HEK293 (cell line): Measurements from ENCODE around the gene GDE1.
A peak's percentile ranks its signal among the peaks of the same experiment; 100 is the strongest.

ENCODE experiments used
- GLIS1 ChIP-seq: fragments of 450-650 bp; formaldehyde crosslinking; IDR thresholded peaks from 2 replicates; pipeline ENCODE4 v1.5.1; 2016; ENCODE audit warnings: missing biosample characterization, missing genetic modification characterization
- GLIS2 ChIP-seq: fragments of 450-650 bp; formaldehyde crosslinking; IDR thresholded peaks from 2 replicates; pipeline ENCODE4 v1.5.1; 2016; ENCODE audit warnings: missing biosample characterization, missing genetic modification characterization
- HOXC10 ChIP-seq: sonication (generic); formaldehyde crosslinking; IDR thresholded peaks from 2 replicates; pipeline ENCODE4 v1.8.1; 2023; ENCODE audit warnings: mild to moderate bottlenecking, missing genetic modification reagents
- HOXD13 ChIP-seq: sonication (generic); formaldehyde crosslinking; IDR thresholded peaks from 2 replicates; pipeline ENCODE4 v1.8.0; 2022; ENCODE audit warnings: missing genetic modification reagents, borderline replicate concordance
- KLF17 ChIP-seq: fragments of 450-650 bp; formaldehyde crosslinking; IDR thresholded peaks from 2 replicates; pipeline ENCODE4 v1.5.1; 2016; ENCODE audit warnings: missing biosample characterization, missing genetic modification characterization
- KLF8 ChIP-seq: fragments of 450-650 bp; formaldehyde crosslinking; IDR thresholded peaks from 2 replicates; pipeline ENCODE4 v1.5.1; 2016; ENCODE audit warnings: missing biosample characterization, missing genetic modification characterization
- SP2 ChIP-seq: fragments of 450-650 bp; formaldehyde crosslinking; IDR thresholded peaks from 2 replicates; pipeline ENCODE4 v1.5.1; 2016; ENCODE audit warnings: missing biosample characterization, missing genetic modification characterization
- TRIM28 ChIP-seq: IDR thresholded peaks from 2 replicates; pipeline ENCODE4 v1.6.1; 2011; ENCODE audit warnings: low read length, control low read depth, borderline replicate concordance
- ZBTB20 ChIP-seq: fragments of 450-650 bp; formaldehyde crosslinking; IDR thresholded peaks from 2 replicates; pipeline ENCODE4 v1.5.1; 2016; ENCODE audit warnings: missing biosample characterization, missing genetic modification characterization
- ZFP41 ChIP-seq: fragments of 450-650 bp; formaldehyde crosslinking; IDR thresholded peaks from 2 replicates; pipeline ENCODE4 v1.5.1; 2016; ENCODE audit warnings: missing biosample characterization, missing genetic modification characterization, borderline replicate concordance
- ZFP69B ChIP-seq: fragments of 450-650 bp; formaldehyde crosslinking; IDR thresholded peaks from 2 replicates; pipeline ENCODE4 v1.5.1; 2016; ENCODE audit warnings: missing biosample characterization, missing genetic modification characterization
- ZNF114 ChIP-seq: fragments of 450-650 bp; formaldehyde crosslinking; IDR thresholded peaks from 2 replicates; pipeline ENCODE4 v1.5.0; 2017; ENCODE audit warnings: missing biosample characterization, missing genetic modification characterization
- ZNF169 ChIP-seq: fragments of 450-650 bp; formaldehyde crosslinking; IDR thresholded peaks from 2 replicates; pipeline ENCODE4 v1.5.1; 2016; ENCODE audit warnings: missing biosample characterization, missing genetic modification characterization
- ZNF24 ChIP-seq: fragments of 450-650 bp; formaldehyde crosslinking; IDR thresholded peaks from 2 replicates; pipeline ENCODE4 v1.5.1; 2016; ENCODE audit warnings: missing biosample characterization, missing genetic modification characterization
- ZNF354C ChIP-seq: fragments of 450-650 bp; formaldehyde crosslinking; IDR thresholded peaks from 2 replicates; pipeline ENCODE4 v1.5.1; 2016; ENCODE audit warnings: missing biosample characterization, missing genetic modification characterization, low read depth, borderline replicate concordance
- ZNF391 ChIP-seq: fragments of 450-650 bp; formaldehyde crosslinking; IDR thresholded peaks from 2 replicates; pipeline ENCODE4 v1.5.1; 2016; ENCODE audit warnings: low read depth, missing biosample characterization, missing genetic modification characterization, borderline replicate concordance
- ZNF394 ChIP-seq: fragments of 450-650 bp; formaldehyde crosslinking; IDR thresholded peaks from 2 replicates; pipeline ENCODE4 v1.5.1; 2016; ENCODE audit warnings: missing biosample characterization, missing genetic modification characterization, mild to moderate bottlenecking, moderate library complexity, borderline replicate concordance
- ZNF560 ChIP-seq: fragments of 450-650 bp; formaldehyde crosslinking; IDR thresholded peaks from 2 replicates; pipeline ENCODE4 v1.5.1; 2017; ENCODE audit warnings: missing biosample characterization, missing genetic modification characterization, borderline replicate concordance
- ZNF561 ChIP-seq: fragments of 450-650 bp; IDR thresholded peaks from 2 replicates; pipeline ENCODE4 v1.5.1; 2018; ENCODE audit warnings: missing biosample characterization, missing genetic modification characterization, borderline replicate concordance
- ZNF704 ChIP-seq: fragments of 450-650 bp; formaldehyde crosslinking; IDR thresholded peaks from 2 replicates; pipeline ENCODE4 v1.5.1; 2016; ENCODE audit warnings: missing biosample characterization, missing genetic modification characterization
- TF ChIP-seq, protein P1 (sequence below): fragments of 450-650 bp; formaldehyde crosslinking; IDR thresholded peaks from 2 replicates; pipeline ENCODE4 v1.5.1; 2016; ENCODE audit warnings: missing biosample characterization, missing genetic modification characterization, borderline replicate concordance
- TF ChIP-seq, protein P2 (sequence below): fragments of 450-650 bp; formaldehyde crosslinking; IDR thresholded peaks from 2 replicates; pipeline ENCODE4 v1.5.1; 2016; ENCODE audit warnings: missing biosample characterization, missing genetic modification characterization
- TF ChIP-seq, protein P3 (sequence below): fragments of 450-650 bp; formaldehyde crosslinking; IDR thresholded peaks from 2 replicates; pipeline ENCODE4 v1.5.1; 2016; ENCODE audit warnings: missing biosample characterization, missing genetic modification characterization
- TF ChIP-seq, protein P4 (sequence below): fragments of 450-650 bp; formaldehyde crosslinking; IDR thresholded peaks from 2 replicates; pipeline ENCODE4 v1.5.1; 2016; ENCODE audit warnings: missing biosample characterization, missing genetic modification characterization
- TF ChIP-seq, protein P5 (sequence below): fragments of 450-650 bp; formaldehyde crosslinking; IDR thresholded peaks from 2 replicates; pipeline ENCODE4 v1.5.1; 2016; ENCODE audit warnings: missing biosample characterization, missing genetic modification characterization
- TF ChIP-seq, protein P6 (sequence below): fragments of 450-650 bp; formaldehyde crosslinking; IDR thresholded peaks from 2 replicates; pipeline ENCODE4 v1.5.1; 2016; ENCODE audit warnings: missing biosample characterization, missing genetic modification characterization

Gene GDE1

DNA sequence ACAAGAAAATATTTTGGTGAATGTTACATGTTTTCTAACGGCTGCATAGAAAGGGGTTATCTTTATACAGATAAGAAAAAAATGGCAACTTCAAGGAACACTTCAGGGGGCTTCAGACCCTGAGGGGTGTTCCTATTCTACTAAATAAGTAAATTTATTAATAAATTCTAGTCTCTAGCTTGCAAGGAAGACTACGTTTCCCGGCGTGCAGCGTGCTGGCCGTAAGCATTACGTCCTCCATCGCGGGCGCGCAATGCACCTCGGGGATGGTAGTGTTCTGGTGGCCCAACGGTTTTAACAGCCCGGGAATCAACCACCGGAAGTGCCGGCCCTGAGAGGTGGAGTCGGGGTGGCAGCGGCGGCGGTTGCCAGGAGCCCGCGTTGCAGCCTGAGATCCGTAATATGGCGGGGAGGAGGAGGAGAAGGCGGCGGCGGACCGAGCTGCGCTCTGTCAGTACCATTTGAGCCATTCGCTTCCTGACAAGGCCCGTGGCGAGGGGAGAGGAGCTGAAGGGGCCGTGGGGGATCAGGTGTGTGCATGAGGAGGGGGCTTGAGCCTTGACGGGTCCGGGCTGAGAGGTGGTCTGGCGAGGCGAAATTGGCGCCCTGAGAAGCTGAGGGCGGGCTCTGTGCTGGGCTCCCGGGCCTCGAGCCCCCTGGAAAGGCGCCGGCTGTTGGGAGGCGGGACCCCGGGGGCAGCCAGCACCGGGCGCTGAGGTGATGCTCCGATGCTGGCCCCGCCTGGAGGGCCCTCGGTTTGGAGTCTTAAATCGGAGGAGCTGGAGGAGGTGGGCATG is 1.9 kb upstream of the GDE1 start, which contains the start of gene CCP110 (continued):
- TF ChIP-seq, protein P1, sequence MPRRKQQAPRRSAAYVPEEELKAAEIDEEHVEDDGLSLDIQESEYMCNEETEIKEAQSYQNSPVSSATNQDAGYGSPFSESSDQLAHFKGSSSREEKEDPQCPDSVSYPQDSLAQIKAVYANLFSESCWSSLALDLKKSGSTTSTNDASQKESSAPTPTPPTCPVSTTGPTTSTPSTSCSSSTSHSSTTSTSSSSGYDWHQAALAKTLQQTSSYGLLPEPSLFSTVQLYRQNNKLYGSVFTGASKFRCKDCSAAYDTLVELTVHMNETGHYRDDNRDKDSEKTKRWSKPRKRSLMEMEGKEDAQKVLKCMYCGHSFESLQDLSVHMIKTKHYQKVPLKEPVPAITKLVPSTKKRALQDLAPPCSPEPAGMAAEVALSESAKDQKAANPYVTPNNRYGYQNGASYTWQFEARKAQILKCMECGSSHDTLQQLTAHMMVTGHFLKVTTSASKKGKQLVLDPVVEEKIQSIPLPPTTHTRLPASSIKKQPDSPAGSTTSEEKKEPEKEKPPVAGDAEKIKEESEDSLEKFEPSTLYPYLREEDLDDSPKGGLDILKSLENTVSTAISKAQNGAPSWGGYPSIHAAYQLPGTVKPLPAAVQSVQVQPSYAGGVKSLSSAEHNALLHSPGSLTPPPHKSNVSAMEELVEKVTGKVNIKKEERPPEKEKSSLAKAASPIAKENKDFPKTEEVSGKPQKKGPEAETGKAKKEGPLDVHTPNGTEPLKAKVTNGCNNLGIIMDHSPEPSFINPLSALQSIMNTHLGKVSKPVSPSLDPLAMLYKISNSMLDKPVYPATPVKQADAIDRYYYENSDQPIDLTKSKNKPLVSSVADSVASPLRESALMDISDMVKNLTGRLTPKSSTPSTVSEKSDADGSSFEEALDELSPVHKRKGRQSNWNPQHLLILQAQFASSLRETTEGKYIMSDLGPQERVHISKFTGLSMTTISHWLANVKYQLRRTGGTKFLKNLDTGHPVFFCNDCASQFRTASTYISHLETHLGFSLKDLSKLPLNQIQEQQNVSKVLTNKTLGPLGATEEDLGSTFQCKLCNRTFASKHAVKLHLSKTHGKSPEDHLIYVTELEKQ: no peak
- peak; percentile 33; the same call in 1 of the 2 replicates for TF ChIP-seq GLIS1
- TF ChIP-seq ZNF560: no peak
- TF ChIP-seq SP2 (tag by site-specific recombination): peak; percentile 86
- peak; percentile 31; the same call in 1 of the 2 replicates for TF ChIP-seq ZNF391
- no peak for TF ChIP-seq ZNF704 (tag by site-specific recombination)
- no peak for TF ChIP-seq TRIM28
- TF ChIP-seq ZNF169 (tag by site-specific recombination): no peak
- TF ChIP-seq ZNF561 (tag by site-specific recombination): no peak
- no peak for TF ChIP-seq ZNF24 (tag by site-specific recombination)
- TF ChIP-seq ZFP69B (tag by site-specific recombination): no peak
- no peak for TF ChIP-seq ZNF114 (tag by site-specific recombination)
- peak; percentile 64 for TF ChIP-seq GLIS2
- TF ChIP-seq KLF17: peak; percentile 42; the same call in 1 of the 2 replicates
- no peak for TF ChIP-seq HOXC10 (CRISPR knock-in tag)
- TF ChIP-seq, protein P2, sequence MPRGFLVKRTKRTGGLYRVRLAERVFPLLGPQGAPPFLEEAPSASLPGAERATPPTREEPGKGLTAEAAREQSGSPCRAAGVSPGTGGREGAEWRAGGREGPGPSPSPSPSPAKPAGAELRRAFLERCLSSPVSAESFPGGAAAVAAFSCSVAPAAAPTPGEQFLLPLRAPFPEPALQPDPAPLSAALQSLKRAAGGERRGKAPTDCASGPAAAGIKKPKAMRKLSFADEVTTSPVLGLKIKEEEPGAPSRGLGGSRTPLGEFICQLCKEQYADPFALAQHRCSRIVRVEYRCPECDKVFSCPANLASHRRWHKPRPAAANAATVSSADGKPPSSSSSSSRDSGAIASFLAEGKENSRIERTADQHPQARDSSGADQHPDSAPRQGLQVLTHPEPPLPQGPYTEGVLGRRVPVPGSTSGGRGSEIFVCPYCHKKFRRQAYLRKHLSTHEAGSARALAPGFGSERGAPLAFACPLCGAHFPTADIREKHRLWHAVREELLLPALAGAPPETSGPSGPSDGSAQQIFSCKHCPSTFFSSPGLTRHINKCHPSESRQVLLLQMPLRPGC (tag by site-specific recombination): no peak
- TF ChIP-seq ZNF354C (tag by site-specific recombination): no peak
- TF ChIP-seq, protein P3, sequence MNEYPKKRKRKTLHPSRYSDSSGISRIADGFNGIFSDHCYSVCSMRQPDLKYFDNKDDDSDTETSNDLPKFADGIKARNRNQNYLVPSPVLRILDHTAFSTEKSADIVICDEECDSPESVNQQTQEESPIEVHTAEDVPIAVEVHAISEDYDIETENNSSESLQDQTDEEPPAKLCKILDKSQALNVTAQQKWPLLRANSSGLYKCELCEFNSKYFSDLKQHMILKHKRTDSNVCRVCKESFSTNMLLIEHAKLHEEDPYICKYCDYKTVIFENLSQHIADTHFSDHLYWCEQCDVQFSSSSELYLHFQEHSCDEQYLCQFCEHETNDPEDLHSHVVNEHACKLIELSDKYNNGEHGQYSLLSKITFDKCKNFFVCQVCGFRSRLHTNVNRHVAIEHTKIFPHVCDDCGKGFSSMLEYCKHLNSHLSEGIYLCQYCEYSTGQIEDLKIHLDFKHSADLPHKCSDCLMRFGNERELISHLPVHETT (tag by site-specific recombination): no peak
- TF ChIP-seq ZNF394: peak; percentile 49; the same call in 1 of the 2 replicates
- TF ChIP-seq, protein P4, sequence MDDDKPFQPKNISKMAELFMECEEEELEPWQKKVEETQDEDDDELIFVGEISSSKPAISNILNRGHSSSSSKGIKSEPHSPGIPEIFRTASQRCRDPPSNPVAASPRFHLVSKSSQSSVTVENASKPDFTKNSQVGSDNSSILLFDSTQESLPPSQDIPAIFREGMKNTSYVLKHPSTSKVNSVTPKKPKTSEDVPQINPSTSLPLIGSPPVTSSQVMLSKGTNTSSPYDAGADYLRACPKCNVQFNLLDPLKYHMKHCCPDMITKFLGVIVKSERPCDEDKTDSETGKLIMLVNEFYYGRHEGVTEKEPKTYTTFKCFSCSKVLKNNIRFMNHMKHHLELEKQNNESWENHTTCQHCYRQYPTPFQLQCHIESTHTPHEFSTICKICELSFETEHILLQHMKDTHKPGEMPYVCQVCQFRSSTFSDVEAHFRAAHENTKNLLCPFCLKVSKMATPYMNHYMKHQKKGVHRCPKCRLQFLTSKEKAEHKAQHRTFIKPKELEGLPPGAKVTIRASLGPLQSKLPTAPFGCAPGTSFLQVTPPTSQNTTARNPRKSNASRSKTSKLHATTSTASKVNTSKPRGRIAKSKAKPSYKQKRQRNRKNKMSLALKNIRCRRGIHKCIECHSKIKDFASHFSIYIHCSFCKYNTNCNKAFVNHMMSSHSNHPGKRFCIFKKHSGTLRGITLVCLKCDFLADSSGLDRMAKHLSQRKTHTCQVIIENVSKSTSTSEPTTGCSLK (tag by site-specific recombination): no peak
- TF ChIP-seq HOXD13 (CRISPR knock-in tag): no peak
- peak; percentile 98 for TF ChIP-seq ZBTB20
- TF ChIP-seq, protein P5, sequence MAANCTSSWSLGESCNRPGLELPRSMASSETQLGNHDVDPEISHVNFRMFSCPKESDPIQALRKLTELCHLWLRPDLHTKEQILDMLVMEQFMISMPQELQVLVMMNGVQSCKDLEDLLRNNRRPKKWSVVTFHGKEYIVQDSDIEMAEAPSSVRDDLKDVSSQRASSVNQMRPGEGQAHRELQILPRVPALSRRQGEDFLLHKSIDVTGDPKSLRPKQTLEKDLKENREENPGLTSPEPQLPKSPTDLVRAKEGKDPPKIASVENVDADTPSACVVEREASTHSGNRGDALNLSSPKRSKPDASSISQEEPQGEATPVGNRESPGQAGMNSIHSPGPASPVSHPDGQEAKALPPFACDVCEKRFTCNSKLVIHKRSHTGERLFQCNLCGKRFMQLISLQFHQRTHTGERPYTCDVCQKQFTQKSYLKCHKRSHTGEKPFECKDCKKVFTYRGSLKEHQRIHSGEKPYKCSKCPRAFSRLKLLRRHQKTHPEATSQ (tag by site-specific recombination): 0 out of 2 replicates have a peak, but pooled peaks have one; percentile 35
- peak; percentile 59 for TF ChIP-seq KLF8 (tag by site-specific recombination)
- TF ChIP-seq, protein P6, sequence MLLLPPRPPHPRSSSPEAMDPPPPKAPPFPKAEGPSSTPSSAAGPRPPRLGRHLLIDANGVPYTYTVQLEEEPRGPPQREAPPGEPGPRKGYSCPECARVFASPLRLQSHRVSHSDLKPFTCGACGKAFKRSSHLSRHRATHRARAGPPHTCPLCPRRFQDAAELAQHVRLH (tag by site-specific recombination): peak; percentile 78; the same call in 1 of the 2 replicates
- no peak for TF ChIP-seq ZFP41 (tag by site-specific recombination)
